WI38 (cell line): ENCODE data around the gene LIMA1.

ENCODE experiments used
- H3K4me3 ChIP-seq: 2 replicates; pipeline ENCODE4 v1.5.1; 2011; ENCODE audit warnings: low read depth, mild to moderate bottlenecking, control low read depth, low read length
- CTCF ChIP-seq: IDR thresholded peaks from 2 replicates; pipeline ENCODE4 v1.5.1; 2012; ENCODE audit warnings: low read depth, mild to moderate bottlenecking, control low read depth, low read length

LIMA1 gene

GRCh38 chr12:50192236-50192635 lies 91.1 kb downstream of the LIMA1 start:
- no peak overlapping the region for H3K4me3 ChIP-seq
- TF ChIP-seq CTCF, result no peak

DNA sequence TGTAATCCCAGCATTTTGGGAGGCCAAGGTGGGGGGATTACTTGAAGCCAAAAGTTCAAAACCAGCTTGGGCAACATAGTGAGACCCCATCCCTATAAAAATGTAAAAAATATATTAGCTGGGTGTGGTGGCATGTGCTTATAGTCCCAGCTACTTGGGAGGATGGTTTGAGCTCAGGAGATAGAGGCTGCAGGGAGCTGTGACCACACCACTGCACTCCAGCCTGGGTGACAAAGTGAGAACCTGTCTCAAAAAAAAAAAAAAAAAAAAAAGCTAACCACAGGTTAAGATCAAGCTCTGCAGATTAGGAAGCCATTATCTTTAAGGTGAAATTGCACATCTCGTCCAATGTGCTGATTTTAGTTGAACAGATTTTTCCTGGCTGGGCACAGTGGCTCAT lies 92.5 kb downstream of the LIMA1 start:
- H3K4me3 ChIP-seq, result no peak overlapping the region
- no peak for TF ChIP-seq CTCF

GRCh38 chr12:50188875-50189575 lies 94.3 kb downstream of the LIMA1 start:
- TF ChIP-seq CTCF, result no peak
- H3K4me3 ChIP-seq, result no peak overlapping the region

- H3K4me3 ChIP-seq, result no peak overlapping the region
- no peak for TF ChIP-seq CTCF
Observed at GRCh38 chr12:50188241-50188781, 95.0 kb downstream of the LIMA1 start.

GRCh38 chr12:50187084-50187900 lies 96.0 kb downstream of the LIMA1 start:
- H3K4me3 ChIP-seq, result no peak overlapping the region
- no peak for TF ChIP-seq CTCF

- TF ChIP-seq CTCF, result no peak
- H3K4me3 ChIP-seq, result no peak overlapping the region
Observed at GRCh38 chr12:50186681-50187080, 96.6 kb downstream of the LIMA1 start.
